Measurements from ENCODE around the gene C1orf50.

Gene C1orf50

DNA sequence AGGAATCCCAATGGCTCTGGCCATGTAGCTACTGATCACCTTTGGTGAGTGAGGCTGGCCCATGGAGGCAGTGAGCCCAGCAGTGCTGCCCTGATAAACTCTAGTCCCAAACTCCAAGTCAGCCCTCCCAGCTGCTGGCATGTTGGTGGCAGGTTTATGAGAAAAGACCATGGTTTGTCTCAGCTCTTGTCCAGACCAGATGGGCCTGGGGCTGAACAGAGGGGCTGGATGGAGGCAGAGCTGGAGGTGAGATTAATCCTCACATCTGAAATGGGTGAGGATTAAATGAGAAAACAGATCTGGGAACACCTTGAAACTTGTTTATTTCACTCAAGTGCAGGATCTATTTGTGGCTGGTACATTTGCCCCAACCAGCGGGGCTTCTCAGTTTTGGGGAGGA, 21.0 kb downstream of the C1orf50 start:
- no peak overlapping the region for H3K4me3 Mint-ChIP-seq
- peaks cover 9% of the 10 kb centered on the region for H3K36me3 Mint-ChIP-seq (ENCODE audit: low read depth)
- H3K4me1 Mint-ChIP-seq = no peaks in the 10 kb centered on the region
- H3K27ac Mint-ChIP-seq = no peak overlapping the region
- no peaks in the 10 kb centered on the region for H3K9me3 Mint-ChIP-seq
- H3K27me3 Mint-ChIP-seq (ENCODE audit: low read depth) = no peaks in the 10 kb centered on the region
- TF ChIP-seq, protein P1, sequence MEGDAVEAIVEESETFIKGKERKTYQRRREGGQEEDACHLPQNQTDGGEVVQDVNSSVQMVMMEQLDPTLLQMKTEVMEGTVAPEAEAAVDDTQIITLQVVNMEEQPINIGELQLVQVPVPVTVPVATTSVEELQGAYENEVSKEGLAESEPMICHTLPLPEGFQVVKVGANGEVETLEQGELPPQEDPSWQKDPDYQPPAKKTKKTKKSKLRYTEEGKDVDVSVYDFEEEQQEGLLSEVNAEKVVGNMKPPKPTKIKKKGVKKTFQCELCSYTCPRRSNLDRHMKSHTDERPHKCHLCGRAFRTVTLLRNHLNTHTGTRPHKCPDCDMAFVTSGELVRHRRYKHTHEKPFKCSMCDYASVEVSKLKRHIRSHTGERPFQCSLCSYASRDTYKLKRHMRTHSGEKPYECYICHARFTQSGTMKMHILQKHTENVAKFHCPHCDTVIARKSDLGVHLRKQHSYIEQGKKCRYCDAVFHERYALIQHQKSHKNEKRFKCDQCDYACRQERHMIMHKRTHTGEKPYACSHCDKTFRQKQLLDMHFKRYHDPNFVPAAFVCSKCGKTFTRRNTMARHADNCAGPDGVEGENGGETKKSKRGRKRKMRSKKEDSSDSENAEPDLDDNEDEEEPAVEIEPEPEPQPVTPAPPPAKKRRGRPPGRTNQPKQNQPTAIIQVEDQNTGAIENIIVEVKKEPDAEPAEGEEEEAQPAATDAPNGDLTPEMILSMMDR (IDR thresholded peaks at IDR 0.05; ENCODE audit: unreplicated experiment in 3 of 3) = no peak

DNA sequence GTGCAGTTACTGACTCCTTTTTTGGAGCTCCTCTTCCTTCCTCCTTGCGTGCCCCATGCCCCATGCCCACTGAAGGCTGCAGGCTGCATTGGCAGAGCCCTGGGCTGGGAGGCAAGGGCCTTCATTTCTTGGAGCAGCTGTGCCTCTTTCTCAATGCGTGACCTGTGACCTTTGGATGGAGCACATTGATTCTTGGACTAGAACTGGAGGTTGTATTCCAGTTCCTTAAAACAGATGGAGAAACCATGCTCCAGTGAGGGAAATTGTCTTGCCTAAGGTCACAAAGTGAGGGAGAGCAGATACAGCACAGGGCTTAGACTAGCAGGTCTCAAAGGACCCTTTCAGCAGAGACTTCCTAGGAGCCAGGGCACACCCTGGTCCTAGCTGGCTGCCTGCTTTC, 26.8 kb downstream of the C1orf50 start:
- no peaks in the 10 kb centered on the region for H3K27me3 Mint-ChIP-seq (ENCODE audit: low read depth)
- H3K36me3 Mint-ChIP-seq (ENCODE audit: low read depth) = no peaks in the 10 kb centered on the region
- H3K27ac Mint-ChIP-seq = no peak overlapping the region
- no peaks in the 10 kb centered on the region for H3K4me1 Mint-ChIP-seq
- no peak overlapping the region for H3K4me3 Mint-ChIP-seq
- TF ChIP-seq, protein P1 (IDR thresholded peaks at IDR 0.05; ENCODE audit: unreplicated experiment in 3 of 3) = no peak
- H3K9me3 Mint-ChIP-seq = no peaks in the 10 kb centered on the region

DNA sequence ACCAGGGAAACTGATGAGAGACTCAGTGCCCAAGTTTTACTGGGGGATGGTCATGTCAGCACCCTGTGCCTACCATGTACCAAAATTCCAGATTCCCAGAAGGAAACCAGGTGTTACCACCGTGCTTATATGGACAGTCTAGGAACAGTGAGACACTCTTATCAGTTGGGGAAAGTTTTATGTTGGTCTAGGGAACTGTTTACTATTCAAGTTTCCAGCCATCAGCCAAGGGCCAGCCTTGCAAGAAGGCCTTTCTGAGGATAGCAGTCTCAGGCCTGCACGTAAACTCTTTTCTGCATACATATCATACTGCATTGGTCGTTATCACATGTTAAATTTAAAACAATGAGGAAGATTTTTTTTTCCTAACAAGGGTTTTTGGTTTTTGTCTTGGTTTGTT, 30.4 kb downstream of the C1orf50 start:
- Mint-ChIP-seq H3K36me3 (ENCODE audit: low read depth) (no peaks in the 10 kb centered on the region), H3K4me1 (no peaks in the 10 kb centered on the region), H3K4me3 (no peak overlapping the region), H3K9me3 (no peaks in the 10 kb centered on the region), H3K27me3 (ENCODE audit: low read depth) (no peaks in the 10 kb centered on the region), H3K27ac (no peak overlapping the region)
- TF ChIP-seq, protein P1 (IDR thresholded peaks at IDR 0.05; ENCODE audit: unreplicated experiment in 3 of 3) = no peak

DNA sequence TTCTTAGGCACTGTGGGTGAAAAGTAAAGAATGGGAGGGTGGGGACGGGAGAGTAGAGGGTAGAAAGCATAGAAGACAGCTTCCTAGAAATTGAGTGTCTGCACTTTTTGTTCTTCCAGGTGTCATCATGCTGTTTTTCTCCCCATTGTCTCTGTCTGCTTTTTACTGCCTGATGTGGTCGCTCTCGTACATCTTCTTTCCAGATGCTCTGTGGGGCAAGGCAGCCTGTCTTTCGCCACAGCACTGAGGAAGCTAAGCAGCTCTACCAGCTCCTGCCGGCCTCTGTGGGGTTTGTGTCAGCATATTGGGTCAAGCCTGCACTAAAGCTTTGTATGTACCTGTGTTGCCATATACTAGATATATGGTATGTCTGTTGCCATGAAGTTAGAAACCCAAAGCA, 30.9 kb downstream of the C1orf50 start:
- TF ChIP-seq, protein P1 (IDR thresholded peaks at IDR 0.05; ENCODE audit: unreplicated experiment in 3 of 3) = no peak
- no peaks in the 10 kb centered on the region for H3K4me1 Mint-ChIP-seq
- H3K27me3 Mint-ChIP-seq (ENCODE audit: low read depth) = no peaks in the 10 kb centered on the region
- H3K27ac Mint-ChIP-seq = no peak overlapping the region
- no peaks in the 10 kb centered on the region for H3K9me3 Mint-ChIP-seq
- no peaks in the 10 kb centered on the region for H3K36me3 Mint-ChIP-seq (ENCODE audit: low read depth)
- H3K4me3 Mint-ChIP-seq = no peak overlapping the region

DNA sequence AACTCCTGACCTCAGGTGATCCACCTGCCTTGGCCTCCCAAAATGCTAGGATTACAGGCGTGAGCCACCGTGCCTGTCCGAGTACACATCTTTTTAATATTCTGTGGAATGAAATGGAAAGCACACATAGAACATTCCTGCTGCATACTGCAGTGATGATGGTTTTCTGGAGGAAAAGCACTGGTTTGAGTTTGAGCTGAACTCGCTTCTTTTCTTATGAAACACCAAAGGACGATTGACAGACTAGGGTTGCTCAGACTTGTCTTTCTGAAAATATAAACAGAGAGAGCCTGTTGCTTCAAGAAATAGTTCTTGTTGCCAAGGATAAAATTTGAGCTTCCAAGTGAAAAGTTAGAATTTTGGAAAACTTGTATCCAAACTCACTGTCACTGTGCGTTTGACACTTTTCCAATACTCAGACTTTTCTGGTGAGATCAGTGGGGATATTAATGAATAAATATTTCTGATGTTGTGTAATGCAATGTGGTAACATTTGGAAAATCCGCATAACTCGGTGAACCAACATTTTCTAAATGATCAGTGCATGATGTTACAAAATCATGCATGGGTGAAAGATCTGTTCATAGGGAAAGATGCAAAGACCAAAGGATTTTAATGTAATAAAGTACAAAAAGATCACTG, 34.9 kb downstream of the C1orf50 start:
- Mint-ChIP-seq H3K4me3 (no peak overlapping the region), H3K4me1 (peaks cover 10% of the 10 kb centered on the region), H3K9me3 (no peaks in the 10 kb centered on the region), H3K36me3 (ENCODE audit: low read depth) (peaks cover 31% of the 10 kb centered on the region), H3K27me3 (ENCODE audit: low read depth) (no peaks in the 10 kb centered on the region), H3K27ac (no peak overlapping the region)
- TF ChIP-seq, protein P1 (IDR thresholded peaks at IDR 0.05; ENCODE audit: unreplicated experiment in 3 of 3) = no peak

DNA sequence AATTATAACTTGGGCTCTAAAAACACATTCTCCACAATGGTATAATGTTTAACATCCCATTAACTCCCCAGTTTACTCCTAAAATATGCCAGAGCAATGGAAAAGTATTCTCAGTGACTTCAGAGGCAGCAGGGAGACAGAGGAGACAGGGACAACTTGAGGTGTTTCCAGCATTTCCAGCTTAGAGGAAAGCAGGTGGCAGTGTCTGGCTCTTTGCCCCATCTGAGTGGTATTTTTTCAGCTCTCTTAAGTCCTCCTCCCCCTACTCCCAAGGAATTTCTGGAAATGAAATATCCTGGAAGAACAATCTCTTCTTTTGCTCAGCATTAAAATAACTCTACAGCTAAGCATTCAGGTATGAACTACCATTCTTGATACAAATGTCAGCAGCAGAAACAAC, 39.1 kb downstream of the C1orf50 start:
- Mint-ChIP-seq H3K27me3 (ENCODE audit: low read depth) (no peaks in the 10 kb centered on the region), H3K4me3 (no peak overlapping the region), H3K4me1 (peaks cover 23% of the 10 kb centered on the region), H3K9me3 (no peaks in the 10 kb centered on the region), H3K36me3 (ENCODE audit: low read depth) (peaks cover 54% of the 10 kb centered on the region), H3K27ac (no peak overlapping the region)
- TF ChIP-seq, protein P1 (IDR thresholded peaks at IDR 0.05; ENCODE audit: unreplicated experiment in 3 of 3) = no peak

Measured in nephron (organoid).